Activated naive CD8-positive, alpha-beta T cell treated with anti-CD3 and anti-CD28 coated beads for 36 hours (primary cell): ENCODE results near the gene TSR1. TPM values are rescaled to one million over a fixed set of nuclear protein-coding genes. Genes with fewer than 3 reads are reported as not detected.
"Not testable (repeated sequence)": the region's sequence is repeated elsewhere in the genome, so short reads cannot be mapped to it uniquely, and the experiment has no call there.

Source experiments
- DNase-seq: peaks from one replicate; pipeline ENCODE4 v3.0.0; 2021
- H3K27ac Mint-ChIP-seq: one replicate; pipeline ENCODE4 v1.8.0; 2022; ENCODE audit warnings: mild to moderate bottlenecking, moderate library complexity, mixed read lengths
- H3K27me3 Mint-ChIP-seq: one replicate; pipeline ENCODE4 v1.8.0; 2022; ENCODE audit warnings: mild to moderate bottlenecking, mixed read lengths
- H3K36me3 Mint-ChIP-seq: one replicate; pipeline ENCODE4 v1.8.0; 2021; ENCODE audit warnings: mild to moderate bottlenecking, mixed read lengths
- H3K4me1 Mint-ChIP-seq: one replicate; pipeline ENCODE4 v1.8.0; 2021; ENCODE audit warnings: mixed read lengths
- H3K4me3 Mint-ChIP-seq: one replicate; pipeline ENCODE4 v1.8.0; 2022; ENCODE audit warnings: mild to moderate bottlenecking, moderate library complexity, mixed read lengths
- H3K9me3 Mint-ChIP-seq: one replicate; pipeline ENCODE4 v1.8.0; 2022; ENCODE audit warnings: mixed read lengths
- total RNA-seq, 2 experiments: library from RNA; stranded (reverse); gene quantifications; one replicate each; pipeline ENCODE4 v1.2.3, GENCODE V29; 2021

The TSR1 gene
- total RNA-seq, 2 experiments from 2014 or later, result 115 to 120 TPM

DNA sequence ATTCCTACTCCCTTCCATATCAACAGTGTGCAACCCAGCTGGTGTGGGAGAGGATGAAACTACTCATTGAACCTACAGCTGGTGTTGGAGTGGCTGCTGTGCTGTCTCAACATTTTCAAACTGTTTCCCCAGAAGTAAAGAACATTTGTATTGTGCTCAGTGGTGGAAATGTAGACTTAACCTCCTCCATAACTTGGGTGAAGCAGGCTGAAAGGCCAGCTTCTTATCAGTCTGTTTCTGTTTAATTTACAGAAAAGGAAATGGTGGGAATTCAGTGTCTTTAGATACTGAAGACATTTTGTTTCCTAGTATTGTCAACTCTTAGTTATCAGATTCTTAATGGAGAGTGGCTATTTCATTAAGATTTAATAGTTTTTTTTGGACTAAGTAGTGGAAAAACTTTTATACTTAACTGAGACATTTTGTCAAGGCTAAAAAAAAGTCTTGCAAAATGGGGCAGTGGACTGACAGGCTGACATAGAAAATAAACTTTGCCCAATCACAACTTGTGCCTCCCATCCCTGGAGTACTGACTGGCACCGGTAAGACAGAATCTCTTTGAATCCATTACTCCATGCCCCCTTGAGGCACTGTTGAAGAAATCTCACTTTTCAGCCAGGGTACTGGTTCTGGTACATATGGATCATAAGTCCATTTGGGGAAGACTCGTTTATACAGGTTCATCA lies 12.5 kb downstream of the TSR1 start:
- no peak overlapping the region for H3K27ac Mint-ChIP-seq
- no peak for DNase-seq
- H3K4me1 Mint-ChIP-seq, result peaks cover 6% of the 10 kb centered on the region
- H3K27me3 Mint-ChIP-seq, result no peaks in the 10 kb centered on the region
- H3K4me3 Mint-ChIP-seq, result no peak overlapping the region
- H3K36me3 Mint-ChIP-seq, result peaks cover 32% of the 10 kb centered on the region
- H3K9me3 Mint-ChIP-seq, result no peaks in the 10 kb centered on the region

DNA sequence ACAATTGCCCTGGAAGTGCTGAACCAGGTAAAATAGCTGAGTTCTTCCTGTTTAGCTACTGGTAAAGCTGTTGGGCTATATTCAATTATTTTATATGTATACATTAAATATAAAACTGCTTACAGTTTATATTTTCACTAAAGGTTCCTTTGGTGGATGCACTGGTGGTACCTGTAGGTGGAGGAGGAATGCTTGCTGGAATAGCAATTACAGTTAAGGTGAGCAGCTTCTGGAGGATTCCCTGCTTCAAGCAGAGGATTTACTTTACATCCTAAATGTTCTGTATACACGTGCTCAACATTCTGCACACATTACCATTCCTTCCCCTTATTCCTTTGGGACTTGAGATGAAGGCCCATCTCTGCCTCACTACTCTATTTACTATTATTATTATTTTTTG lies 14.9 kb downstream of the TSR1 start:
- Mint-ChIP-seq H3K4me1 (peaks cover 3% of the 10 kb centered on the region), H3K27ac (no peak overlapping the region), H3K36me3 (peaks cover 29% of the 10 kb centered on the region), H3K4me3 (no peak overlapping the region), H3K9me3 (no peaks in the 10 kb centered on the region), H3K27me3 (no peaks in the 10 kb centered on the region)
- no peak for DNase-seq

DNA sequence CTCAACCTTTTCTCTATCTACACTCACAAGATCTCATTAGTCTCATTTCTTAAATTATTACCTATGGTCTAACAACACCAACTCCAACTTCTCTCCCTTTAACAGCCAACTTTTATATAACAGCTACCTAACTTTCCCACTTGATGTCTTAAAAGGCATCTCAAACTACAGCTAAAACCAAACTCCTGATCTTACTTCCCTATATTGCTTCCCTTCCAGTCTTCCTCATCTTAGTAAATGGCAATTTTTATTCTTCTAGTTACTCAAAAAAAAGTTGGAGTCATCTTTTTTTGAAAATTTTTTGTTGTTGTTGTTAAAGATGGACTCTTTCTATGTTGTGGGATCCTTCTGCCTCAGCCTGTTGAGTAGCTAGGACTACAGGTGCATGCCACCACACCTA lies 17.2 kb downstream of the TSR1 start:
- Mint-ChIP-seq H3K4me1 (no peaks in the 10 kb centered on the region), H3K27me3 (no peaks in the 10 kb centered on the region), H3K27ac (no peak overlapping the region), H3K36me3 (peaks cover 22% of the 10 kb centered on the region), H3K4me3 (no peak overlapping the region), H3K9me3 (no peaks in the 10 kb centered on the region)
- DNase-seq, result no peak

DNA sequence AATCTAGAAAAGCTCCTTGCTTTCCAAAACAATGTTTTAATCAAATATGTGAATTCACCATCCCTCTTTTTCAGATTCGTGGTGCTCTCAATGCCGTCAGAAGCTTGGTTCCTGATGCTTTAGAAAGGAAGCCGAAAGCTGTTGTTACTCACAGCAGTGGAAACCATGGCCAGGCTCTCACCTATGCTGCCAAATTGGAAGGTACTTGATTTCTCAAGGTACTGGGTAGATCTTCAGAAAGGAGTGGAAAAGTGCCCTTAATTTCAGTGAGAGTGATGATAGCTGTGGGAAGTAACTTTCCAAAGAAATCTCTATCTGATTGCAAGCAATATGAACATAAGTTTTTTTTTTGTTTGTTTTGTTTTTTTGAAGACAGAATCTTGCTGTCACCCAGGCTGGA lies 18.5 kb downstream of the TSR1 start:
- DNase-seq, result no peak

DNA sequence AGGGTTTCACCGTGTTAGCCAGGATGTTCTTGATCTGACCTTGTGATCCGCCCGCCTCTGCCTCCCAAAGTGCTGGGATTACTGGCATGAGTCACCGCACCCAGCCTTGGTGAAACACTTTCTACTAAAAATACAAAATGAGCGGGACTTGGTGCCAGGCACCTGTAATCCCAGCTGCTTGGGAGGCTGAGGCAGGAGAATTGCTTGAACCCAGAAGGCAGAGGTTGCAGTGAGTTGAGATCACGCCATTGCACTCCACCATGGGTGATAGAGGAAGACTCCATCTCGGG lies 19.4 kb downstream of the TSR1 start:
- H3K27ac Mint-ChIP-seq, DNase-seq, H3K27me3 Mint-ChIP-seq, H3K4me1 Mint-ChIP-seq, H3K4me3 Mint-ChIP-seq, H3K9me3 Mint-ChIP-seq, H3K36me3 Mint-ChIP-seq: not testable (repeated sequence)

More for the DNA sequence above, 18.5 kb downstream of the TSR1 start:
- H3K27ac Mint-ChIP-seq, result no peak overlapping the region
- no peaks in the 10 kb centered on the region for H3K9me3 Mint-ChIP-seq
- H3K27me3 Mint-ChIP-seq, result no peaks in the 10 kb centered on the region
- H3K4me3 Mint-ChIP-seq, result no peak overlapping the region
- no peaks in the 10 kb centered on the region for H3K4me1 Mint-ChIP-seq
- H3K36me3 Mint-ChIP-seq, result peaks cover 11% of the 10 kb centered on the region

DNA sequence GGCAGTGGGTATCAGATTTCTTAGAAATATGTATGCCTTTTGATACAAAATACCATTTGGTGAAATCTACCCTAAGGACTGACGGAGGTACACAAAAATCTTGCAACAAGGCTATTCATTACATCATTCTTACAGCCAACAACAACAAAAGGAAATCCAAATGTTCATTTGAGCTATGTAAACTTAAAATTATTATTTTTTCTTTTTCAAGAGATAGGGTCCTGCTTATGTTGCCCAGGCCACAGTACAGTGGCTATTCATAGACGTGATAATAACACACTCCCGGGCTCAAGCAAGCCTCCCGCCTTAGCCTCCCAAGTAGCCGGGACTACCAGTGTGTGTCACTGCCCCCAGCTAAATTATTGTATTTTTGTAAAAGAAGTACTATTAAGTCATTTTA lies 23.5 kb downstream of the TSR1 start:
- Mint-ChIP-seq H3K4me1 (peaks cover 7% of the 10 kb centered on the region), H3K27me3 (no peaks in the 10 kb centered on the region), H3K36me3 (peaks cover 3% of the 10 kb centered on the region), H3K4me3 (no peak overlapping the region), H3K9me3 (no peaks in the 10 kb centered on the region), H3K27ac (no peak overlapping the region)
- no peak for DNase-seq

DNA sequence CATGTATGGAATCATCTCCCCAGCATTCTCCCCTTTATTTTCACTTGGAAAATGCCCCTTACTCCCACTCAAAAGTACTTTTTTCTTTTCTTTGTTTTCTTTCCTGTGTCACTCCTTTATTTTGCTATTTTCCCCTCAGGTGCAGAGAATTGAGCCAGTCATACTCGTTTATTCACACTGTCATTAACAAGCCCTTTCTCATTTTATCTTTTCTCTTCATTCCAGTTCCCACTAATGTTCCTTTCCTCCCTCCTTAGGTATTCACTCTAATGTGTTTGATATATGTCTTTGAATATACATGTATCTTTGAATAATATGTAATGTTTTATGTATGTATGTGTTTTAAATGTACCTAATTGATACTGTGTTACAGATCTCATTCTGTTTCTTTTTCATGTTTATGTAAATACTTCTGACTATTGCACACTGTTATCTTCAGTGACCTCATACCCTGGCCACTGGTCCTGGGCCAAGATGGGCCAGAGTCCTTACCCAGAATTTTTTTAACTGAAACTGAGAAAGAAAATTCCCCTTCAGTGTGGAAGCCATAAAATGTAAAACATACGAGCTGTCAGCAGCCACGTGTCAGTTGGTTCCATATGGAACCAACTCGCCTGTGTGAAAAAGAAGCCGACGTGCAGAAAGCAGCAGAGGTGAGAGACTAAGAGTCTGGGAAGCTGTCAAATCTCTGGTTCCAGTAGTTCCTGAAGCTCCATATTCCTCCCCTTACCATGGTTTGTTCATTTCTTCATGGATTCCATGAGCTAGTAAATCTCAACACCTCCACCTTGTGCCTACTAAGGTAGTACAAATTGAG lies 26.7 kb downstream of the TSR1 start:
- H3K27ac Mint-ChIP-seq, result no peak overlapping the region
- DNase-seq, result no peak
- no peak overlapping the region for H3K4me3 Mint-ChIP-seq
- peaks cover 21% of the 10 kb centered on the region for H3K4me1 Mint-ChIP-seq
- H3K9me3 Mint-ChIP-seq, result no peaks in the 10 kb centered on the region
- peaks cover 20% of the 10 kb centered on the region for H3K36me3 Mint-ChIP-seq
- no peaks in the 10 kb centered on the region for H3K27me3 Mint-ChIP-seq

DNA sequence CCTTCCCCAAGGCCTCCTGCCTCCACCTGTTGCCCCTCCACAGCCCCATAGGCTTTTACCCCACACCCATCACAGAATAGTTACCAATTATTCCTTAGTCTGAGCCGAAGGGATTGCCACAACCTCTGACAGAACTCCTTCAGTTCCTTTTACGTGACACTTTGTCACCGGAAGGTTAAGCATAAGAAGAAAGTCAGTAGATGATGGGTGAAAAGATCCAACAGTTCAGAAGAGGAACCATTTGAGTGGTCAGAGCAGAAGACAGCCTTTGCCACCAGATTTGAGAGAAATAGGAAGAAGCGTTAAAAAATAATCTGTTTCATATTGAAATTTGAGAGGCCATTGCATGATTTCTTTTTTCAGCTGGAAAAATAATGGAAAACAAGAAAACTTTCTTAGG lies 31.3 kb downstream of the TSR1 start:
- H3K4me3 Mint-ChIP-seq, result peak overlapping the region; percentile 71
- H3K27me3 Mint-ChIP-seq, result no peaks in the 10 kb centered on the region
- peaks cover 31% of the 10 kb centered on the region for H3K4me1 Mint-ChIP-seq
- no peak for DNase-seq
- H3K9me3 Mint-ChIP-seq, result no peaks in the 10 kb centered on the region
- H3K36me3 Mint-ChIP-seq, result peaks cover 26% of the 10 kb centered on the region
- peak overlapping the region; percentile 54 for H3K27ac Mint-ChIP-seq

DNA sequence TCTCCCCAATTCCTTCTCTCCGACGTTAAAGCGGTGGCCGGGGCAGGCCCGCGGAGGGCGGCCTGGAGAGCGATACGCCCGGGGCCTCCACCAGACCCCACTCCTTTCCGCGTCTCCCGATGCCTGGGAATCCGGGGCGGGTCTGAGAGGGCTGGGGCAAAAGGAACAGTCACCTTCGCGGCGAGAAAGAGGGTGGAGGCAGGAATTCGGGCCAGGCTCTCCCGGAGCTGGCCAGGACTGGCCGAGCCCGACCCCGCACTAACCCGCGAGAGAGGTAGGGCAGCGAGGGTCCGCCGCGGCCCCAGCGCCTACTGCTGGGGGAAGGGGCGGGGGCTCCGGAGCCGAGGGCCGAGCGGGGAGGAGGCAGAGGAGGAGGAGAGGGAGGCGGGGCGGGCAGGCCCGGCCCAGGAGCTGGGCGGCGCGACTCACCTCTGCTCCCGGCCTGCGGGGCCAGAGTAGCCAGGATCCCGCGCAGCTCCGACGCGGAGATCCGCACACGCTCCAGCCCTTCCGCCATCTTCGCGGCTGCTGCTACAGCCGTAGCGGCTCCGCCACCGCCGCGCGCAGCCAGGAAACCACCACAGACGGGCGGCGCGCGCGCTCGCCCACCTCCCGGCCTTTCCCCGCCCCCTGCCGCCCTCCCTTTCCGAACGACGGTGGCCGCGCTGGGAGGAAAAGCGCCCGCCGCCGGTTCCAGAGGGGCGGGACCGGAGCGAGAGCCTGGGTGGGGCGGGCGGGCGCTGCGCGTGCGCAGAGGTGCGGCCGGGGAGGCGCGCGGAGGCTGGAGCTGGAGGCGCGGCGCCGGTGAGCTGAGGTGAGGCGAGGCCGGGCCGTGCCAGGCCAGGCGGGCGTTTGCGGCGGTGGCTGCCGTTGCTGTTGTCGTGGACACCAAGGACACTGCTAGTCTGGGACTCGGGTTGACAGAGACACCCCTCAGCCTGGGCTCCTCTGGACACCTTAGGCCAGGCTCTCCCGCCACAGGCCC lies 32.8 kb downstream of the TSR1 start, which contains the start of the genes SMG6 and SRR:
Gene SMG6 (minus strand): TSS at position 582 of the 985 bp plus-strand sequence. CDS start 65 bp downstream, at position 517.
Gene SRR (plus strand): TSS at position 747 of the 985 bp plus-strand sequence. CDS start 11,611 bp downstream, outside the sequence.
- DNase-seq, result peak; percentile 95
- H3K4me3 Mint-ChIP-seq, result peak within 1 kb of the TSS; percentile 88
- H3K36me3 Mint-ChIP-seq, result peaks cover 26% of the 10 kb centered on the region
- H3K27ac Mint-ChIP-seq, result peak within 1 kb of the TSS; percentile 76
- H3K27me3 Mint-ChIP-seq, result no peaks in the 10 kb centered on the region
- peaks cover 25% of the 10 kb centered on the region for H3K4me1 Mint-ChIP-seq
- no peaks in the 10 kb centered on the region for H3K9me3 Mint-ChIP-seq

DNA sequence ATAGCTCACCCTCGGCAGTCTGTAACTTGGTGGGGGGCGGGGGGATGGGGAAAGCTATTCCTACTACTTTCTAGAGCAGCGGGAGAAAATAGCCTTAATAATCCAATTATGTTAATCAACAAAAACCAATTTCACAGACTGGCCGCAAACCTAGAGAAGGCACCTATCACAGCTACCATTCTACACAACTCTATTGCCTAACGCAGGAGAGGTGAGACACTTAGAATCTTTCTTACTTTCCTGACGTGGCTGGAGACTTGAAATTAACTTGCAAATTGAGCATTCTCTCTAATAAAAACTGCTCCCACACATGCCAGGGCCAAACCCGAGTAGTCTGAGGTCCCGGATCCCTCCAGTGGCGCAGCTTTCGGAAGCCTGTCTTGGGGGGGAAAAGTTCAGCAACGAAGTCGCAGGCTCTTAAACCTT lies 33.5 kb downstream of the TSR1 start:
- Mint-ChIP-seq H3K27me3 (no peaks in the 10 kb centered on the region), H3K4me1 (peaks cover 30% of the 10 kb centered on the region), H3K27ac (peak overlapping the region; percentile 62), H3K9me3 (no peaks in the 10 kb centered on the region), H3K36me3 (peaks cover 27% of the 10 kb centered on the region), H3K4me3 (peak overlapping the region; percentile 88)
- no peak for DNase-seq

DNA sequence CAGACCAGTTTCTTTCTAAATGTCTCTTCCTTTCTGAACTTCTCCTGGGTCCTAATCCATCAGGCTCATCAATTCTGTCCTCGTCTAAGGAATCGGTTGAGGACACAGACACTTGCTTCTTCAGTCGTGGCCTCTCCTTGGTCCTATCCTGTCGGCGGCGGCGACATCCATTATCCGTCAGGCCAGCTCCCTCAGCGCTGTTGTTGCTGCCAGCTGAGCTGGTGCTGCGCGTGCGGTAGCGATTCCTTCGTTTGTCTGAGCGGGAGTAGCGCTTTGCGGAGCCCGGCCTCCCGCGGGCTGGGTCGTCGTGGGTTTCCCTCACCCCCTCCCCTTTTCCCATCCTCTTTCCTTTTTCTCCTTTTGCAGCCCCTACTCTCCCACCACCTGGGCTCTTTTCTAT lies 36.5 kb downstream of the TSR1 start:
- no peak overlapping the region for H3K4me3 Mint-ChIP-seq
- no peak overlapping the region for H3K27ac Mint-ChIP-seq
- H3K9me3 Mint-ChIP-seq, result no peaks in the 10 kb centered on the region
- no peaks in the 10 kb centered on the region for H3K27me3 Mint-ChIP-seq
- peaks cover 35% of the 10 kb centered on the region for H3K36me3 Mint-ChIP-seq
- DNase-seq, result no peak
- peaks cover 39% of the 10 kb centered on the region for H3K4me1 Mint-ChIP-seq

DNA sequence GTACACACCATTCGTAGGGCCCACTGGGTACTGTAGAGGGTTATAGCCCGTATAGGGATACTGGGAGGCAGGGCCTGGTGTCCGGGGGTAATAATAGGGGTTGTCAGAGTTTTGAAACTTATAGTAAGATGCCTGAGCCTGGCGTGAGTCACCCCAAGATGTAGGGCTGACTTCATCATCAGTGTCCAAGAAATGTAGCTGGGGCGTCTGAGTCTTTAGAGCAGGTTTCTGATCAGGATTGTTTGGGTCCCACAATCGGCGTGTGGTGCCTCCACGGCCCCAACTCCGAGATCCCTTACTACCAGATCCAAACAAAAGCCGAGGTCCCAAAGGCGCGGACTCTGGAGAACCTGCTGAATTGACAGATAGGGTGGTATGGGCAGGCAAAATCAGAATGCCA lies 37.1 kb downstream of the TSR1 start:
- Mint-ChIP-seq H3K36me3 (peaks cover 39% of the 10 kb centered on the region), H3K9me3 (no peaks in the 10 kb centered on the region), H3K27ac (no peak overlapping the region), H3K27me3 (no peaks in the 10 kb centered on the region), H3K4me1 (peaks cover 42% of the 10 kb centered on the region), H3K4me3 (no peak overlapping the region)
- DNase-seq, result no peak

DNA sequence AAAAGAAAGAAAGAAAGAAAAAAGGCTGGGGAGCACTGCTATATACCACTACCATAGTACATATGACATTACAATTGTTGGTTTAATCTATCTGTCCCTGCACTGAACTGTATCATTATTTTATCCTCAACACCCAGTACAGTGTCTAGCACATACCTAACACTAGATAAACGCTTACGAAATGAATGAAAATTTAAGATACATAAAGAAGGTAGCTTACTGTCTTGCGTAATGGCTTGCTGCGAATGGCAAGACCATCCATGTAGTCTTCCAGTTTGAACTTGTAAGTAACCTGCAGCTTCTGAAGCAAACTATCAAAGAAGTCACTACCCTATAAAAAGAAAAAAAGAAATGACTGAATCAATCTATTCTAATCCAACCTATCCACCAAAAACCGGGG lies 39.2 kb downstream of the TSR1 start:
- H3K9me3 Mint-ChIP-seq, result no peaks in the 10 kb centered on the region
- no peaks in the 10 kb centered on the region for H3K27me3 Mint-ChIP-seq
- H3K4me3 Mint-ChIP-seq, result no peak overlapping the region
- H3K27ac Mint-ChIP-seq, result no peak overlapping the region
- peaks cover 46% of the 10 kb centered on the region for H3K36me3 Mint-ChIP-seq
- peaks cover 39% of the 10 kb centered on the region for H3K4me1 Mint-ChIP-seq
- no peak for DNase-seq

DNA sequence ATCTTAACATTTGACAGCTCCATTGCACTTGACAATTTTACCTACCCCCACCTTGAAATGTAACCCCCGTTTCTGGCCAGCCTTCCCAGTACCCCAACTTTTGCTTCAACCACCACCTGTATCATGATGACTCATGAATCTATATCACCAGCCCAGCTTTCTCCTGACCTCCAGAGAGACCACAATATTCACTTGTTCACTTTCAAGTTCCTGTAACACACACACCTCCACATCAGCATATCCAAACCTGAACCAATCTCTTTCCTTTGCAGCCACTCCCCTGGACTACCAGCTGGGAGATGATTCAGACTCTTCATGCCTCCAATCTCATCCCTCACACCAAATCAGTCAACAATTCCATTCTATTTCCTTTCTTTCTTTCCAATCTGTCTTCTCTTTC lies 40.7 kb downstream of the TSR1 start:
- Mint-ChIP-seq H3K36me3 (peaks cover 55% of the 10 kb centered on the region), H3K9me3 (no peaks in the 10 kb centered on the region), H3K27me3 (no peaks in the 10 kb centered on the region), H3K27ac (peak overlapping the region; percentile 62), H3K4me3 (peak overlapping the region; percentile 0), H3K4me1 (peaks cover 32% of the 10 kb centered on the region)
- DNase-seq, result peak; percentile 25

DNA sequence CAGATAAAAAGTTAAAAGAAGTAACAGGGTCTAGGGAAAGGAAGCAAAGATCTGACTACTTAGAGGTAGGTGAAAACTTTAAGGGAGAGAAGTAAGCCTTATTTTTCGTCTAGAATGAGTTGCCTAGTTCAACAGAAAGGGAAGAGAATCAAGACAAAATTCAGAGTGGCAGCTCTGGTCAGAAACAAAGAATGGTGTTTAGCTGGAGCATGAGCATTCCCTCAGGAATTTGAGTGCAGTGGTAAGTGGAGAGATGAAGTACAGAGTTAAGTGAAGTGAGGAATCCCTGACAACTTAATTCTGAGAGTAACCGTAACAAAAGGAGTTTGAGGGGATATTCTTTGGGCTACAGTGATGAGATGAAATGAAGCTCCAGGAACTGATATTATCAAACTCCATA lies 44.2 kb downstream of the TSR1 start:
- DNase-seq, result no peak
- peaks cover 44% of the 10 kb centered on the region for H3K36me3 Mint-ChIP-seq
- peaks cover 20% of the 10 kb centered on the region for H3K4me1 Mint-ChIP-seq
- no peak overlapping the region for H3K4me3 Mint-ChIP-seq
- no peaks in the 10 kb centered on the region for H3K9me3 Mint-ChIP-seq
- no peaks in the 10 kb centered on the region for H3K27me3 Mint-ChIP-seq
- peak overlapping the region; percentile 6 for H3K27ac Mint-ChIP-seq
